ENCODE measurements around the gene NCAM1. TPM values are rescaled to one million over a fixed set of nuclear protein-coding genes. Genes with fewer than 3 reads are reported as not detected.

NCAM1 gene
- total and polyA plus RNA-seq, 10 donors, result 0.41 to 13.2 (median 7.1) TPM

- H3K36me3 ChIP-seq, result no peaks in the 10 kb centered on the region
- H3K27me3 ChIP-seq (replicated peaks in 1 of 7), result peaks cover 0 to 5% (median 0%) of the 10 kb centered on the region in 7 donors
- no peak for DNase-seq
- H3K4me3 ChIP-seq, result no peak overlapping the region
- no peaks in the 10 kb centered on the region for H3K9me3 ChIP-seq
- H3K27ac ChIP-seq, result no peak overlapping the region
- TF ChIP-seq POLR2A (IDR thresholded peaks at IDR 0.05), result no peak
- TF ChIP-seq POLR2AphosphoS5 (IDR thresholded peaks at IDR 0.05), result no peak
- TF ChIP-seq CTCF (IDR thresholded peaks at IDR 0.05 in 8 of 11, conservative IDR thresholded peaks at IDR 0.05 in 3 of 11), result no peak
- intact Hi-C loops (cut with DNase I; ENCODE audit: low total_unique reads), result no loop called here
- 81 to 95% (median 87%) methylated on average over 5 to 14 of the region's 14 CpGs for WGBS, 5 donors
- no peaks in the 10 kb centered on the region for H3K4me1 ChIP-seq
Measured at GRCh38 chr11:113271551-113272245, 310.5 kb downstream of the NCAM1 start.

- intact Hi-C loops (cut with DNase I; ENCODE audit: low total_unique reads), result no loop called here
- DNase-seq, result no peak
- Histone ChIP-seq H3K27me3 (replicated peaks in 1 of 7) (peaks cover 0 to 5% (median 0%) of the 10 kb centered on the region in 7 donors), H3K36me3 (no peaks in the 10 kb centered on the region), H3K4me1 (no peaks in the 10 kb centered on the region), H3K27ac (no peak overlapping the region), H3K4me3 (no peak overlapping the region), H3K9me3 (no peaks in the 10 kb centered on the region)
- 66 to 76% (median 73%) methylated on average over 5 of the region's 5 CpGs for WGBS, 5 donors
- TF ChIP-seq POLR2AphosphoS5 (IDR thresholded peaks at IDR 0.05) (no peak), POLR2A (IDR thresholded peaks at IDR 0.05) (no peak), CTCF (IDR thresholded peaks at IDR 0.05 in 8 of 11, conservative IDR thresholded peaks at IDR 0.05 in 3 of 11) (no peak)
Measured at GRCh38 chr11:113272281-113272680, 311.1 kb downstream of the NCAM1 start.

- intact Hi-C loops (cut with DNase I; ENCODE audit: low total_unique reads), result no loop called here
- WGBS, 5 donors, result 82 to 88% (median 85%) methylated on average over 22 to 34 of the region's 34 CpGs
- no peak for DNase-seq
Measured at GRCh38 chr11:113272927-113273615, 311.9 kb downstream of the NCAM1 start.

More at GRCh38 chr11:113272927-113273615, 311.9 kb downstream of the NCAM1 start:
- Histone ChIP-seq H3K27me3 (replicated peaks in 1 of 7) (peaks cover 0 to 2% (median 0%) of the 10 kb centered on the region in 7 donors), H3K27ac (no peak overlapping the region), H3K4me1 (no peaks in the 10 kb centered on the region), H3K36me3 (no peaks in the 10 kb centered on the region), H3K4me3 (no peak overlapping the region), H3K9me3 (no peaks in the 10 kb centered on the region)
- no peak for TF ChIP-seq CTCF (IDR thresholded peaks at IDR 0.05 in 8 of 11, conservative IDR thresholded peaks at IDR 0.05 in 3 of 11)

Data from spleen (tissue), 11 donors.